ENCODE results near the gene IQSEC3. TPM values are rescaled to one million over a fixed set of nuclear protein-coding genes. Genes with fewer than 3 reads are reported as not detected.
"Not testable (repeated sequence)": the region's sequence is repeated elsewhere in the genome, so short reads cannot be mapped to it uniquely, and the experiment has no call there.

The IQSEC3 gene
- total RNA-seq, 1 donor from 2014 or later: not detected

DNA sequence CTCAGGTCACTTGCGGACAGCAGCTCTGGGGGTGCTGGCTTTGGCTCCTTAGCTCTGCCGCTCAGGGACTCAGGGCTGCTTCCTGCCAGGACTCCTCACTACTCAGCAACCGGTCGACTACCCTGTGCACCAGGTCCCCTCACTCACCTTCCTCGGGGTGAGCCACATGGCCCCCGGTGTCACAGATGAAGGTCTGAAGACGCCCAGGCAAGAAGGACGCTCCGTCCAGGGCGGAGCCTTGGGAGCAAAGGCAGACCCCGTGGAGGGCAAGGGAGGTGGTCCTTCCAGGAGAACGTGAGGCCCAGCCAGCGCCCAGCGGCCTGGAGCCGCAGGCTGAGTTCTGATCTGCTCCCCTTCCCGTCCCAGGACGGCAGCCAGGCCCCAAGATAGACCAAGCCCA is 115.4 kb downstream of the IQSEC3 start:
- peaks cover 3% of the 10 kb centered on the region for H3K4me1 Mint-ChIP-seq
- H3K27me3 Mint-ChIP-seq: peaks cover 12% of the 10 kb centered on the region
- no peak overlapping the region for H3K27ac Mint-ChIP-seq
- H3K4me3 Mint-ChIP-seq: no peak overlapping the region
- no peak for ATAC-seq (ENCODE audit: low read depth)
- CTCF ChIA-PET: no interaction called here
- intact Hi-C loops (cut with micrococcal nuclease): no loop called here
- no peak for DNase-seq
- H3K36me3 Mint-ChIP-seq (ENCODE audit: low read depth): no peaks in the 10 kb centered on the region
- POLR2A ChIA-PET: no interaction called here
- TF ChIP-seq, protein P1, sequence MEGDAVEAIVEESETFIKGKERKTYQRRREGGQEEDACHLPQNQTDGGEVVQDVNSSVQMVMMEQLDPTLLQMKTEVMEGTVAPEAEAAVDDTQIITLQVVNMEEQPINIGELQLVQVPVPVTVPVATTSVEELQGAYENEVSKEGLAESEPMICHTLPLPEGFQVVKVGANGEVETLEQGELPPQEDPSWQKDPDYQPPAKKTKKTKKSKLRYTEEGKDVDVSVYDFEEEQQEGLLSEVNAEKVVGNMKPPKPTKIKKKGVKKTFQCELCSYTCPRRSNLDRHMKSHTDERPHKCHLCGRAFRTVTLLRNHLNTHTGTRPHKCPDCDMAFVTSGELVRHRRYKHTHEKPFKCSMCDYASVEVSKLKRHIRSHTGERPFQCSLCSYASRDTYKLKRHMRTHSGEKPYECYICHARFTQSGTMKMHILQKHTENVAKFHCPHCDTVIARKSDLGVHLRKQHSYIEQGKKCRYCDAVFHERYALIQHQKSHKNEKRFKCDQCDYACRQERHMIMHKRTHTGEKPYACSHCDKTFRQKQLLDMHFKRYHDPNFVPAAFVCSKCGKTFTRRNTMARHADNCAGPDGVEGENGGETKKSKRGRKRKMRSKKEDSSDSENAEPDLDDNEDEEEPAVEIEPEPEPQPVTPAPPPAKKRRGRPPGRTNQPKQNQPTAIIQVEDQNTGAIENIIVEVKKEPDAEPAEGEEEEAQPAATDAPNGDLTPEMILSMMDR (IDR thresholded peaks at IDR 0.05): no peak
- H3K9me3 Mint-ChIP-seq: no peaks in the 10 kb centered on the region

DNA sequence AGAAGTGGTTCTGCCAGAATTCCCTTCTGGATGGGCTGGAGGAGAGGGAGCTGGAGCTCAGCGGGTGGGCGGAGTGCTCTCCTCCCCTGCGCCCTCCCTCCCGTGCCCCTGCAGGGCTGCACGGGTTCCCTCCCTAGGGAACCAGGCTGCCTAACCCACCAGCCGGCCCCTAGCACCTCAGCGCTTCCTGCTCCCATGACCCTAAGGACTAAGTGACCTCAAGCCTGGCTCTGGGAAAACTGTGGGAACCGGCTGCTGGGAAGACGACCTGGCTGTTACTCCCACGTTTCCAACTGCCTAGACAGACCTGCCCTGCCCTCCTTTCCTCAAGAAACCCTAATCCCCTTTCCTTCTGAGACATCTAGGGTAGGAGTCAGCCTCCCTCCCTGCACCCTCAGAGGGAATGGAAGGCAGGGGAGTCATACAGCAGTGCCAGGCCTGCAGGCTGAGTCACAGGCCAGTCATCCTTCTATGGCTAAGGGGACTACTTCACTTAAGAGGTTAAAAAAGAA is 115.9 kb downstream of the IQSEC3 start:
- Mint-ChIP-seq H3K4me1 (peaks cover 3% of the 10 kb centered on the region), H3K27ac (no peak overlapping the region), H3K36me3 (ENCODE audit: low read depth) (no peaks in the 10 kb centered on the region), H3K4me3 (no peak overlapping the region), H3K9me3 (no peaks in the 10 kb centered on the region), H3K27me3 (peaks cover 12% of the 10 kb centered on the region)
- DNase-seq: no peak
- TF ChIP-seq, protein P1 (IDR thresholded peaks at IDR 0.05): no peak
- CTCF ChIA-PET: no interaction called here
- intact Hi-C loops (cut with micrococcal nuclease): no loop called here
- ATAC-seq (ENCODE audit: low read depth): no peak
- POLR2A ChIA-PET: no interaction called here

DNA sequence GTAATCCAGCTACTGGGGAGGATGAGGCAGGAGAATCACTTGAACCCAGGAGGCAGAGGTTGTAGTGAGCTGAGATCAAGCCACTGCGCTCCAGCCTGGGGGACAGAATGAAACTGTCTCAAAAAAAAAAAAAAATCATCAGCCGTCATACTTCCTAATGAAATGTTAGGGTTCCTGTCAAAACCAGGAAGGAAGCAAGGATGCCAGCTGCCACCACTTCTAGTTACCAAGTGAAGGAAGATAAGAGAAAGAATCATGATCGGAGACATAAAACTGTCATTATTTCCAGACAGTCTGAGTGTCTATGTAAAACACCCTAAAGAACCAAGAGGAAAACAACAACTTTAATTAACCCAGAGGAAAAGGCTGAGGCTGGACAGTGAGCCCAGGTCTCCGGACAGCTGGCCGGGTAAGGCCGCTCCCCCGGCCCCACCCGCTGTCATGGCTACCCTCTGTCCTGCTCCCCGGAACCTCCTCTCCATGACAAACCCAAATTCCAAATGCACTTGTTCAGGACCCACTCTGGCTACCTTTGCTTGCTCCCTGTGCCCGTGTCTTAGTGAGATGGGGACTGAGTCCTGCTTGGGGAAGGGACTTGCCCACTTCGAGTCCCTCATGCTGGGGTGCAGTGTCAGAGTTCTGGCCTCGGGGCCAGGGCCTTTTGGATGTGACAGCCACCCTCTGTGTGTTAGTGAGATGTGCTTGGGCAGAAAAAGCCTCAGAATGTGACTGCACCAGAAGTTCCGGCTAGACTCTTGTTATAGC is 118.4 kb downstream of the IQSEC3 start:
- H3K4me1 Mint-ChIP-seq: peaks cover 9% of the 10 kb centered on the region
- TF ChIP-seq, protein P1 (IDR thresholded peaks at IDR 0.05): no peak
- ChIA-PET POLR2A (interaction anchor here (0.7 kb wide), 1 partner anchor 216 kb away, joined by 3 read pairs; no protein-coding TSS in a partner anchor), CTCF (no interaction called here)
- peaks cover 20% of the 10 kb centered on the region for H3K27me3 Mint-ChIP-seq
- H3K36me3 Mint-ChIP-seq (ENCODE audit: low read depth): no peaks in the 10 kb centered on the region
- intact Hi-C loops (cut with micrococcal nuclease): no loop called here
- ATAC-seq (ENCODE audit: low read depth) (no peak), DNase-seq (no peak)
- no peaks in the 10 kb centered on the region for H3K9me3 Mint-ChIP-seq
- H3K4me3 Mint-ChIP-seq: no peak overlapping the region
- H3K27ac Mint-ChIP-seq: no peak overlapping the region

DNA sequence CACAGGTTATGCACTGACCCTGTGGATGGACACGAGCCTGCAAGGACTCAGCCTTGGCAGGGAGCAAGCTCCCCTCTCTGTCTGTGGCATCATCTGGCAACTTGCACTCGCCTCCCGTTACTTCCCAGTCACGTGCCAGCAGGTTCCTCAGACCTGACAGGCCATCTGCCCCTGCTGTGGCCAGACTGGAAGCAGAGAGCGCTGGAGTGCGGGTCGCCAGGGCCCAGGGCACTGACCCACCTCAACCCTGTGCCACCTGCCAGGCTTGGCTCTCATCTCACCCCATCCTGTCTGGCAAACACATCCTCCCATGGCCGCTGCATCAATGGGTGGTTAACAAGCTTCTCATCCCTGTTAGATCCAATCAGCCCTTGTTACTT is 119.0 kb downstream of the IQSEC3 start:
- ATAC-seq (ENCODE audit: low read depth) (no peak), DNase-seq (no peak)
- ChIA-PET POLR2A (no interaction called here), CTCF (no interaction called here)
- H3K36me3 Mint-ChIP-seq (ENCODE audit: low read depth): no peaks in the 10 kb centered on the region
- intact Hi-C loops (cut with micrococcal nuclease): no loop called here
- TF ChIP-seq, protein P1 (IDR thresholded peaks at IDR 0.05): no peak
- H3K4me1 Mint-ChIP-seq: peaks cover 6% of the 10 kb centered on the region
- H3K4me3 Mint-ChIP-seq: no peak overlapping the region
- H3K9me3 Mint-ChIP-seq: no peaks in the 10 kb centered on the region
- no peak overlapping the region for H3K27ac Mint-ChIP-seq
- H3K27me3 Mint-ChIP-seq: peaks cover 20% of the 10 kb centered on the region

DNA sequence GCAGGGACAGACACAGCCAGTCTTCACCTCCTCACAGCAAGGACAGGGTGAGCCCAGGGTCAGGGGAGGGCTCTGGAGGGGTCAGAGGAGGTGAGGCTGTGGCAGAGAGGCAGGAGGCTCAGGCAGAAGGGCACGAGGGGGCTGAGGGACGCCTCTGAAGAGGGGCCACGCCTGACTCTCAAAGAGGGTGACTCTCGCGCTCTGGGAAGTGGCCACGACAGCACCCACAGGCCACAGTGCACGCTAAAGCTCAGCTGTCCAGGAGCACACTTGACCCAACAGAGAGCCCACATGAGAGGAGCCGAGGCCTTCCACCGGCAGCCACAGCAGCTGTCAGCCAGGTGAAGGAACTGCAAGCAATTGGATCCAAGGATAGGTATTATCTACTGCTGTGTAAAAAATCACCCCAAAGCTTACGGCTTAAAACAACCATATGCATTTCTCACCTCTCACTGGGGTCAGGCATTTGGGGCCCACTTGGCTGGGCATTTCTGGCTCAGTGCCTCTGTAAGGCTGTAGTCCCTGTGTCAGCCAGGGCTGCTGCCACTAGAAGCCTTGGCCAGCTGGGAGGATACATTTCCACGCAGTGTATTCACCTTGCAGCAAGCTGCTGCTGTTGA is 119.5 kb downstream of the IQSEC3 start:
- Mint-ChIP-seq H3K36me3 (ENCODE audit: low read depth) (no peaks in the 10 kb centered on the region), H3K4me3 (no peak overlapping the region), H3K27ac (no peak overlapping the region), H3K27me3 (peaks cover 22% of the 10 kb centered on the region), H3K9me3 (no peaks in the 10 kb centered on the region), H3K4me1 (peaks cover 6% of the 10 kb centered on the region)
- TF ChIP-seq, protein P1 (IDR thresholded peaks at IDR 0.05): no peak
- ChIA-PET POLR2A (no interaction called here), CTCF (no interaction called here)
- no peak for ATAC-seq (ENCODE audit: low read depth)
- intact Hi-C loops (cut with micrococcal nuclease): no loop called here
- no peak for DNase-seq

DNA sequence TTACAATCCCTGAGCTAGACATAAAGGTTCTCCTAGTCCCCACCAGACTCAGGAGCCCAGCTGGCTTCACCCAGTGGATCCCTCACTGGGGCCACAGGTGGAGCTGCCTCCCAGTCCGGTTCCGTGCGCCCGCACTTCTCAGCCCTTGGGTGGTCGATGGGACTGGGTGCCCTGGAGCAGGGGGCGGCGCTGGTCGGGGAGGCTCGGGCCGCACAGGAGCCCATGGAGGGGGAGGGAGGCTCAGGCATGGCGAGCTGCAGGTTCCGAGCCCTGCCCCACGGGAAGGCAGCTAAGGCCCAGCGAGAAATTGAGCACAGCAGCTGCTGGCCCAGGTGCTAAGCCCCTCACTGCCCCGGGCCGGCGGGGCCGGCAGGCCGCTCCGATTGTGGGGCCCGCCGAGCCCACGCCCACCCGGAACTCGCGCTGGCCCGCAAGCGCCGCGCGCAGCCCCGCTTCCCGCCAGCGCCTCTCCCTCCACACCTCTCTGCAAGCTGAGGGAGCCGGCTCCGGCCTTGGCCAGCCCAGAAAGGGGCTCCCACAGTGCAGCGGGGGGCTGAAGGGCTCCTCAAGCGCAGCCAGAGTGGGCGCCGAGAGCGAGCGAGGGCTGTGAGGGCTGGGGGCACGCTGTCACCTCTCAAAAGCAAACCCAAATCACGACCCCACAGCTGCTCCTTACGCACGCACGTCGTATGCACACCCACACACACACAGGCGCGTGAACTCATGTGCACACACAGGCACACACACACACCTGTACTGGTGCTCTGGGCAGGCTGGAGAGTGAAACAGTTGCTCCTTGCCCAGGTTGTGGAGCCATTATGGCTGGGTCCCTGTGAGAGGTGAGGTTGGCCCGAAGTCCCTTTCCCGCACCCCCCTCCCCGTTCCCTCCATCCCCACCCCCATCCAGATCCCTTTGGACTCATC is 121.7 kb downstream of the IQSEC3 start:
- Mint-ChIP-seq H3K27me3 (peaks cover 31% of the 10 kb centered on the region), H3K4me3 (peak overlapping the region; percentile 70)
- H3K9me3 Mint-ChIP-seq; DNase-seq; POLR2A ChIA-PET; CTCF ChIA-PET; ATAC-seq (ENCODE audit: low read depth); H3K4me1 Mint-ChIP-seq; H3K27ac Mint-ChIP-seq; intact Hi-C loops (cut with micrococcal nuclease); H3K36me3 Mint-ChIP-seq (ENCODE audit: low read depth): not testable (repeated sequence)

All from activated B cell treated with CpG ODN at 0.5 μM for 24 hours (primary cell).